Spleen (tissue), 11 donors: ENCODE results near the gene GRAMD1B. TPM values are rescaled to one million over a fixed set of nuclear protein-coding genes. Genes with fewer than 3 reads are reported as not detected.

ENCODE experiments used
- DNase-seq: peaks from one replicate; pipeline ENCODE4 v3.0.0-alpha.2; 2020
- H3K27ac ChIP-seq, 8 donors: fragments of 200-600 bp; sonication (generic) in 7 of 8; 1 replicate in 4 of 8; 2 replicates in 4 of 8; pipeline versions ENCODE4 v1.5.0 to v1.8.0; 2016 to 2021; ENCODE audit warnings: inconsistent platforms in 4 of 8, mild to moderate bottlenecking in 4 of 8, moderate library complexity in 1 of 8
- H3K27me3 ChIP-seq, 7 donors: fragments of 200-600 bp; sonication (generic) in 6 of 7; replicated peaks in 1 of 7; 1 replicate in 4 of 7; 2 replicates in 3 of 7; pipeline versions ENCODE4 v1.5.0 to v1.8.0; 2016 to 2021; ENCODE audit warnings: inconsistent platforms in 3 of 7, mild to moderate bottlenecking in 1 of 7
- H3K36me3 ChIP-seq, 6 donors: fragments of 200-600 bp; sonication (generic) in 5 of 6; 1 replicate in 4 of 6; 2 replicates in 2 of 6; pipeline versions ENCODE4 v1.5.0 to v1.8.0; 2016 to 2021; ENCODE audit warnings: inconsistent platforms in 2 of 6
- H3K4me1 ChIP-seq, 6 donors: fragments of 200-600 bp; sonication (generic) in 5 of 6; 1 replicate in 3 of 6; 2 replicates in 3 of 6; pipeline versions ENCODE4 v1.5.0 to v1.8.0; 2016 to 2021; ENCODE audit warnings: inconsistent platforms in 3 of 6
- H3K4me3 ChIP-seq, 8 donors: fragments of 200-600 bp; sonication (generic) in 7 of 8; 1 replicate in 4 of 8; 2 replicates in 4 of 8; pipeline versions ENCODE4 v1.5.0 to v1.8.0; 2016 to 2021; ENCODE audit warnings: inconsistent platforms in 4 of 8, mild to moderate bottlenecking in 4 of 8, moderate library complexity in 2 of 8
- H3K9me3 ChIP-seq, 8 donors: fragments of 200-600 bp; sonication (generic) in 7 of 8; 1 replicate in 4 of 8; 2 replicates in 4 of 8; pipeline versions ENCODE4 v1.5.0 to v1.8.0; 2016 to 2021; ENCODE audit warnings: inconsistent platforms in 4 of 8
- CTCF ChIP-seq, 11 experiments: fragments of 200-600 bp in 7 of 11; fragments of 450-650 bp in 4 of 11; sonication (generic) in 4 of 11; IDR thresholded peaks in 8 of 11; conservative IDR thresholded peaks in 3 of 11; 1 replicate in 7 of 11; 2 replicates in 4 of 11; pipeline versions ENCODE4 v1.4.0 to v1.8.0; 2016 to 2021; ENCODE audit warnings: antibody characterized with exemption in 11 of 11, inconsistent platforms in 4 of 11, mild to moderate bottlenecking in 1 of 11
- POLR2A ChIP-seq, 3 donors: fragments of 450-650 bp; IDR thresholded peaks; one replicate each; pipeline ENCODE4 v1.5.1; 2017; ENCODE audit warnings: antibody characterized with exemption in 3 of 3, mild to moderate bottlenecking in 1 of 3
- POLR2AphosphoS5 ChIP-seq, 3 donors: sonication (generic); formaldehyde crosslinking; IDR thresholded peaks; one replicate each; pipeline ENCODE4 v1.5.1; 2017; ENCODE audit warnings: antibody characterized with exemption in 3 of 3
- WGBS, 5 donors: extraction: QIAGEN DNeasy Blood & Tissue Kit in 3 of 5; methylation state at CpG; one replicate each; pipeline versions ENCODE4 v1.1.5 to v1.1.7; 2013 to 2018; 5-methylcytosine and 5-hydroxymethylcytosine counted together
- intact Hi-C: fragments of 100-400 bp; cut with DNase I; formaldehyde crosslinking; loops from one replicate; pipeline ENCODE4 v1.15.0; 2023; ENCODE audit warnings: low total_unique reads
- polyA plus RNA-seq, 3 donors: library from polyadenylated mRNA; stranded (reverse); fragments of 200-250 nt; gene quantifications; one replicate each; pipeline ENCODE4 v1.2.1, GENCODE V29; 2013
- total RNA-seq, 7 donors: library from RNA; depleted of rRNA in 3 of 7; stranded (reverse); fragments of >200 nt in 3 of 7; fragmentation: NEBNext Ultra II Directional in 4 of 7; extraction: Animal tissue kit (Norgen Biotek cat#: 25700) in 4 of 7; gene quantifications; one replicate each; pipeline versions ENCODE4 v1.1.0 to v1.2.1, GENCODE V29; 2016 to 2021
- donor health status: healthy with polysubstance abuse.
- donor health status: DM: no; HTN: no; CAD: no; lungs with moderate emphysema.
- donor health status: DM: no; HTN: no; CAD: no.
- donor health status: Bipolar disorder and iron deficiency.
- donor health status: healthy.
- donor health status: DM: no; HTN: no; CAD: no.
- donor health status: DM: yes; HTN: yes; CAD: no.

The GRAMD1B gene
- total and polyA plus RNA-seq, 10 donors = 1.7 to 15.6 (median 7.5) TPM

- Histone ChIP-seq H3K27me3 (peaks cover 0 to 17% (median 0%) of the 10 kb centered on the region in 7 donors), H3K4me3 (no peak overlapping the region), H3K9me3 (no peaks in the 10 kb centered on the region), H3K27ac (no peak overlapping the region), H3K4me1 (peaks cover under 1 to 15% (median 11%) of the 10 kb centered on the region in 6 donors), H3K36me3 (peaks cover 0 to 5% (median 0%) of the 10 kb centered on the region in 6 donors)
- DNase-seq = no peak
- WGBS, 5 donors = 85 to 88% (median 87%) methylated on average over 19 to 22 of the region's 22 CpGs
- intact Hi-C loops = no loop called here
- TF ChIP-seq POLR2AphosphoS5 (IDR thresholded peaks at IDR 0.05) (no peak), CTCF (IDR thresholded peaks at IDR 0.05 in 8 of 11, conservative IDR thresholded peaks at IDR 0.05 in 3 of 11) (no peak), POLR2A (IDR thresholded peaks at IDR 0.05) (no peak)
Measured at GRCh38 chr11:123581651-123582399, 151.8 kb downstream of the GRAMD1B start.

GRCh38 chr11:123582992-123583504, 153.0 kb downstream of the GRAMD1B start:
- no peaks in the 10 kb centered on the region for H3K9me3 ChIP-seq
- no peak overlapping the region for H3K4me3 ChIP-seq
- H3K4me1 ChIP-seq = peaks cover 0 to 10% (median 7%) of the 10 kb centered on the region in 6 donors
- 91 to 96% (median 94%) methylated on average over 12 of the region's 12 CpGs for WGBS, 5 donors
- peaks cover 0 to 17% (median 0%) of the 10 kb centered on the region in 7 donors for H3K27me3 ChIP-seq
- TF ChIP-seq POLR2A (IDR thresholded peaks at IDR 0.05) (no peak), CTCF (IDR thresholded peaks at IDR 0.05 in 8 of 11, conservative IDR thresholded peaks at IDR 0.05 in 3 of 11) (no peak), POLR2AphosphoS5 (IDR thresholded peaks at IDR 0.05) (no peak)
- no peak overlapping the region for H3K27ac ChIP-seq
- H3K36me3 ChIP-seq = peaks cover 0 to 5% (median 0%) of the 10 kb centered on the region in 6 donors
- no peak for DNase-seq
- intact Hi-C loops = no loop called here

- H3K27me3 ChIP-seq = peaks cover 0 to 17% (median 0%) of the 10 kb centered on the region in 7 donors
- peaks cover 0 to 10% (median 7%) of the 10 kb centered on the region in 6 donors for H3K4me1 ChIP-seq
- intact Hi-C loops = no loop called here
- no peak for DNase-seq
- H3K36me3 ChIP-seq = peaks cover 0 to 7% (median 0%) of the 10 kb centered on the region in 6 donors
- H3K27ac ChIP-seq = no peak overlapping the region
- H3K9me3 ChIP-seq = no peaks in the 10 kb centered on the region
- WGBS, 5 donors = 86 to 96% (median 91%) methylated on average over 4 of the region's 4 CpGs
- TF ChIP-seq POLR2A (IDR thresholded peaks at IDR 0.05) (no peak), POLR2AphosphoS5 (IDR thresholded peaks at IDR 0.05) (no peak), CTCF (IDR thresholded peaks at IDR 0.05 in 8 of 11, conservative IDR thresholded peaks at IDR 0.05 in 3 of 11) (no peak)
- no peak overlapping the region for H3K4me3 ChIP-seq
Measured at GRCh38 chr11:123584186-123584585, 154.1 kb downstream of the GRAMD1B start.

- DNase-seq = no peak
- TF ChIP-seq POLR2A (IDR thresholded peaks at IDR 0.05) (no peak), POLR2AphosphoS5 (IDR thresholded peaks at IDR 0.05) (no peak), CTCF (IDR thresholded peaks at IDR 0.05 in 8 of 11, conservative IDR thresholded peaks at IDR 0.05 in 3 of 11) (no peak)
- H3K4me3 ChIP-seq = no peak overlapping the region
- H3K9me3 ChIP-seq = no peaks in the 10 kb centered on the region
- WGBS, 5 donors = 84 to 97% (median 87%) methylated on average over 6 to 7 of the region's 7 CpGs
- intact Hi-C loops = no loop called here
- no peak overlapping the region for H3K27ac ChIP-seq
- H3K36me3 ChIP-seq = peaks cover 0 to 7% (median 0%) of the 10 kb centered on the region in 6 donors
- H3K27me3 ChIP-seq = peaks cover 0 to 17% (median 0%) of the 10 kb centered on the region in 7 donors
- peaks cover 0 to 10% (median 7%) of the 10 kb centered on the region in 6 donors for H3K4me1 ChIP-seq
Measured at GRCh38 chr11:123584737-123585136, 154.7 kb downstream of the GRAMD1B start.
